Omental fat pad (tissue), 4 donors: ENCODE measurements around the gene ITIH5. TPM values are rescaled to one million over a fixed set of nuclear protein-coding genes. Genes with fewer than 3 reads are reported as not detected.

Source experiments
- ATAC-seq: fragments of 150-250 bp; one replicate; pipeline ENCODE4 v1.9.1; 2016; ENCODE audit warnings: mild to moderate bottlenecking, moderate library complexity; ENCODE audit not compliant: low FRiP score
- DNase-seq: peaks from one replicate; pipeline ENCODE4 v3.0.0-alpha.2; 2019; ENCODE audit warnings: low spot score
- total RNA-seq, 4 donors: library from RNA; depleted of rRNA; stranded (reverse); fragments of >200 nt; gene quantifications; one replicate each; pipeline ENCODE4 v1.1.0, GENCODE V29; 2016
- TF ChIP-seq, protein P1 (sequence below), 3 donors: fragments of 450-650 bp; IDR thresholded peaks; one replicate each; pipeline ENCODE4 v1.5.1; 2016 to 2017; ENCODE audit warnings: antibody characterized with exemption in 3 of 3, mild to moderate bottlenecking in 3 of 3, moderate library complexity in 2 of 3

Gene ITIH5
- total RNA-seq, 4 donors from 2014 or later, result 50.0 to 263 (median 97.9) TPM

DNA sequence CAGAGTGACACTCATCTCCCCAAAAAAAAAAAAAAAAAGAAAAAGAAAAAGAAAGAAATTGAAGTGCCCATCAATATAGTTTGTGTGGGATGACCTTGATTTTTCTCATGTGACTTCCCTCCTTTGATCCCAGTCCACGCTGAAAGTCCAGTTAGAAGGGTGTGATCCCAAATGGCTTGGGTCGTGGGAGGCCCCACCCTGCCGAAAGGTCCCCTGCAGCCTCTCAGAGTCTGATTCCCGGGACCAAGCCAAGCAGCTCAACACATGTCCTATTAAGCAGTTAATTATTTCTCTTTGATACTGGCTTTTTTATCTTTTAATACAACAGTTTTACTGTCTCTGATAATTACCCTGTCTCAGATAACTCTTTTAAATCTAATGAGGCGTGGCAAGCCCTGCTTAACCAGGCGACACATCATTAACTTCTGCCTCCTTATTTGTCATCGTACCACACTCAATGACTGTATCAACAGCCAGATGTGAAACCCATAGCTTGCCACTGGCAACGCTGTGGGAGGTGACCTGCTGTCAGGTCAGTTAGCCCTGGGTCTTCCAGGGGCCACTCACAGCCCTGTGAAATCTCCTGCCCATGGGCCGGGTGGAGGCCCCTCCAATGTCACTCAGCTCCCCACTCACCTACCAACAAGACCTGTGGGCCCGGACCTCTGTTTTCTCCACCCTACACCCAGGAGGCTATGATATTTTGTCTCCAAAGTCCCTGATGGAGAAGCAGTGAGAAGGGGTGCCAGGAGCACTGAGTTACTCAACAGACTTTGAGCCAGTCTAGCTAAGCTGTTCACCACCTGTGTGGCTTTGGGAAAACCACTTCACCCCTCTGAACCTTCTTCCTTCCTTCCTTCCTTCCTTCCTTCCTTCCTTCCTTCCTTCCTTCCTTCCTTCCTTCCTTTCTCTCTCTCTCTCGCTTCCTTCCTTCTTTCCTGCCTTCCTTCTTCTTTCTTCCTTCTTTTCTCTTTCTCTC, 146.0 kb downstream of the ITIH5 start:
- TF ChIP-seq, protein P1, sequence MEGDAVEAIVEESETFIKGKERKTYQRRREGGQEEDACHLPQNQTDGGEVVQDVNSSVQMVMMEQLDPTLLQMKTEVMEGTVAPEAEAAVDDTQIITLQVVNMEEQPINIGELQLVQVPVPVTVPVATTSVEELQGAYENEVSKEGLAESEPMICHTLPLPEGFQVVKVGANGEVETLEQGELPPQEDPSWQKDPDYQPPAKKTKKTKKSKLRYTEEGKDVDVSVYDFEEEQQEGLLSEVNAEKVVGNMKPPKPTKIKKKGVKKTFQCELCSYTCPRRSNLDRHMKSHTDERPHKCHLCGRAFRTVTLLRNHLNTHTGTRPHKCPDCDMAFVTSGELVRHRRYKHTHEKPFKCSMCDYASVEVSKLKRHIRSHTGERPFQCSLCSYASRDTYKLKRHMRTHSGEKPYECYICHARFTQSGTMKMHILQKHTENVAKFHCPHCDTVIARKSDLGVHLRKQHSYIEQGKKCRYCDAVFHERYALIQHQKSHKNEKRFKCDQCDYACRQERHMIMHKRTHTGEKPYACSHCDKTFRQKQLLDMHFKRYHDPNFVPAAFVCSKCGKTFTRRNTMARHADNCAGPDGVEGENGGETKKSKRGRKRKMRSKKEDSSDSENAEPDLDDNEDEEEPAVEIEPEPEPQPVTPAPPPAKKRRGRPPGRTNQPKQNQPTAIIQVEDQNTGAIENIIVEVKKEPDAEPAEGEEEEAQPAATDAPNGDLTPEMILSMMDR (IDR thresholded peaks at IDR 0.05), result no peak
- ATAC-seq (no peak), DNase-seq (no peak)

DNA sequence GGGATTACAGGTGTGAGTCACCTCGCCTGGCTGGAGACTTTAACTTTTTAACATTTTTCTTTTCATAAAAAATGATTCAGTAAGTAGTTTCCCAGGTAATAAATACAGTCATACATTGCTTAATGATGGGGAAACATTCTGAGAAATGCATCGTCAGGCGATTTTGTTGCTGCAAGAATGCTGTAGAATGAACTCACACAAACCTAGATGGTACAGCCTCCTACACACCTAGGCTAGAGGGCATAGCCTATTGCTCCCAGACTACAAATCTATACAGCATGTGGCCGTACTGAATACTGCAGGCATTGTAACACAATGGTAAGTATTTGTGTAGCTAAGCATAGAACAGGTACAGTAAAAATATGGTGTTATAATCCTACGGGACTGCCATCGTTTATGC, 147.4 kb downstream of the ITIH5 start:
- no peak for ATAC-seq
- TF ChIP-seq, protein P1 (IDR thresholded peaks at IDR 0.05), result no peak
- no peak for DNase-seq

DNA sequence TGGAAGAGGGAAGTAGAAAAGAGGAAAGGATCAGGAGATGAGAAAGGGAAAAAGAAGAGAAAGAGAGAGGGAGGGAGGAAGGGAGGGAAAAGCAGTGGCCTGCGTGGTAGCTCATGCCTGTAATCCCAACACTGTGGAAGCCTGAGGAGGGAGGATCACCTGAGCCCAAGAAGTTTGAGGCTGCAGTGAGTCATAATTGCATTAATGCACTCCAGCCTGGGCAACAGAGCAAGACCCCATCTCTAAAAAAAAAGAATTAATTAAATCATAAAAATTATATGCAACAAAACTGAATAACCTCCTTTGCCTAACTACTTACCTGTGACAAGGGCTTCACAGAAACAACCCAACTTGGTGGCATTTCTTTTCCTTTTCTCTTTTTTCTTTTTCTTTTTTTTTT, 148.1 kb downstream of the ITIH5 start:
- TF ChIP-seq, protein P1 (IDR thresholded peaks at IDR 0.05), result no peak
- ATAC-seq (no peak), DNase-seq (no peak)

DNA sequence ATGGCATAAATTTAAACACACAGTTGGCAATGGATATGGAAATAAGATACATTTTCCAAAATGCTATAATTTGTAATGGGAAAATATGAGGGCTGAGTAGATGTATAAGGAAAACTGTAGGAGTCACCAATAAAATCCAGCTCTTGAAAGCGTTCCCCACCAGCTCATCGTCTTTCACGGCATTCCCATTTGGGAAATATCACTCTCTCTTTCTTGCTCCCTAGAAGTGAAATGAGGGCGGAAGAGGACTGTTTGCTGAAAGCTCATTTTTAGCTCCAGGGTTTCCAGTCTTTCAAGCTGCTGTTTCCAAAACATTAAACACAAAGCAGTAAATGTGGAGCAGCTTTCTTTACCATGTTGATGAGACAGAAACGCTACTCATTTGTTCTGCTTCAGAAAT, 151.3 kb downstream of the ITIH5 start:
- no peak for ATAC-seq
- TF ChIP-seq, protein P1 (IDR thresholded peaks at IDR 0.05), result no peak

DNA sequence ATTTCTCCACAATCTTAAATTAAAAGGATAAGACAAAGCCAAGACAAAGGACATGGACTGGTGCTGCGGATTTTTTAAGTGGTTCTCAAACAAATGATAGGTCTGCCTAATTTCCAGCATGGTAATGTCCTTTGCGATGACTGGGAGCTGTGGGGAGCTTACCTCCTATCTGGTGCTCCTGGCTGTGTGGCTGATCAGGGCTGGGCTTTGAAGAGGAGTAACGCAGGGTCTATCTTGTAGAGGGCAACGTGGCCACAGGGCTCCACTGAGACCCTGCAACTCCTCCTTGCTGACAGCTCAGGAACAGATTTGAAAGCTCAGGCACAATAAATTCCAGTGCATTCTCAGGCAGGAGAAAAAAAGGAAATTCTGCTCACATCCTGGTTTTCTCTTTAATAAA, 152.8 kb downstream of the ITIH5 start:
- ATAC-seq (no peak), DNase-seq (no peak)
- TF ChIP-seq, protein P1 (IDR thresholded peaks at IDR 0.05), result no peak

More for the DNA sequence above, 151.3 kb downstream of the ITIH5 start:
- DNase-seq, result no peak

DNA sequence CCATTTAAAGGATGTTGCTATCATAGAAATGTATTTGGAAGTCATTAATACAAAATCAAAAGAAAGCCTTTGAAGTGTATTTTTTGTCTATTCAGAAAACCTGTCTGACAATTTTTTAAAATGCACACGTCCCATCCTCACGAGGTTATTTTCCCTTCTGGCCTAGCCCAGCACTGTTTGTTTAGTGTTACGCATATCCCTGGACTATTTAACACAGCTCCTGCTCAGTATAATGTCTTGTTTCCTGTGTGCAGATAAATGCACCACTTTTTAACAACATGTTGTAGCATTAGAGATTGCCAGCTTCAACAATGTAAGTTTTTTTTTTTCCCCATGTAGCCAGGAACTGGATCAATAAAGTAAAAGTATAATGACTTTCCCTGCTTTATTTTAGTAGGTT, 153.3 kb downstream of the ITIH5 start:
- no peak for ATAC-seq
- DNase-seq, result no peak
- TF ChIP-seq, protein P1 (IDR thresholded peaks at IDR 0.05), result no peak

DNA sequence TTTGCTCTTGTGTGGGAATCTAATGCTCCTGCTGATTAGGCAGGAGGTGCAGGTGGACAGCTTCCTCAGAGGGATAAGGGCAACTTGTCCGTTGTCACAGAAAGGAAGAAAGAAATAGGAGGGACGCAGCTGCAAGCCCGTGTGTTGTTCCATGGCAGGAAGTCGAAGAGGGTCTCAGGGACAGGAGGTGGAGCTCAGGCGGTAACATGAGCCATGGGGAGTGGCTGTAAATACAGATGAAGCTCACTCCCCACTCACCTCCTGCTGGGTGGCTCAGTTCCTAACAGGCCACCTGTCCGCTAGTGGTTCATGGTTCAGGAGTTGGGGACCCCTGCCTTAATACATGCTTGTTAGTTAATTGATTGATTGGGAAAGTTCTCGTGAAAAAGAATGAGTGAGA, 154.3 kb downstream of the ITIH5 start:
- TF ChIP-seq, protein P1 (IDR thresholded peaks at IDR 0.05), result no peak
- no peak for ATAC-seq
- DNase-seq, result no peak
